Measurements from ENCODE around the gene PGAP6. TPM values are rescaled to one million over a fixed set of nuclear protein-coding genes. Genes with fewer than 3 reads are reported as not detected.
A peak's percentile ranks its signal among the peaks of the same experiment; 100 is the strongest.
"Not testable (repeated sequence)": the region's sequence is repeated elsewhere in the genome, so short reads cannot be mapped to it uniquely, and the experiment has no call there.

The PGAP6 gene
- total and polyA plus RNA-seq, 12 donors, result 18.2 to 66.7 (median 42.3) TPM

DNA sequence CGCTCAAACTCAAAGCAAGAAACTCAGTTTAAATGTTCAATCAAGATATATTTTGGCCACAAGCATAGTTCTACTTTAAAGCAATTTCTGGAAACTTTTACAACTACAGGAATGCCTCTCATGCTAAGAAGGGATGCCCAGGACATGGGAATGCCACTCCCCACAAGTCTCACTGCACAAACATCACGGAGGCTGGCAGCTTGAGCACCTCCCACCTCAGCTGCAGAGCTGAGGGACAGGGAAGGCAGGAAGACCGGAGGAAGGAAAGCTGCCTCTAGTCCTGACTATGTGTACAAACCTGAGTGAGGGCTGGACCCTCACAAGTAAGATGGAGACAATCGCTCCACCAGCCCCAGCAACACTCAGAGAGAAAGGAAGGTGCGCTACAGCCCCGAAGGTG lies 34.6 kb downstream of the PGAP6 start:
- WGBS, 4 donors, result 93 to 99% (median 97%) methylated on average over 4 to 6 of the region's 6 CpGs
- Histone ChIP-seq H3K27me3 (no peaks in the 10 kb centered on the region), H3K4me3 (no peak overlapping the region), H3K27ac (no peak overlapping the region), H3K9me3 (replicated peaks in 1 of 3) (no peaks in the 10 kb centered on the region), H3K36me3 (replicated peaks in 1 of 2) (peaks cover 0 to 10% of the 10 kb centered on the region in 2 donors), H3K4me1 (replicated peaks in 1 of 2) (peaks cover 27 to 35% of the 10 kb centered on the region in 2 donors)
- DNase-seq, result no peak
- intact Hi-C loops (cut with DNase I), result no loop called here
- no peak for TF ChIP-seq CTCF (IDR thresholded peaks at IDR 0.05)
- TF ChIP-seq POLR2A (IDR thresholded peaks at IDR 0.05), result no peak

DNA sequence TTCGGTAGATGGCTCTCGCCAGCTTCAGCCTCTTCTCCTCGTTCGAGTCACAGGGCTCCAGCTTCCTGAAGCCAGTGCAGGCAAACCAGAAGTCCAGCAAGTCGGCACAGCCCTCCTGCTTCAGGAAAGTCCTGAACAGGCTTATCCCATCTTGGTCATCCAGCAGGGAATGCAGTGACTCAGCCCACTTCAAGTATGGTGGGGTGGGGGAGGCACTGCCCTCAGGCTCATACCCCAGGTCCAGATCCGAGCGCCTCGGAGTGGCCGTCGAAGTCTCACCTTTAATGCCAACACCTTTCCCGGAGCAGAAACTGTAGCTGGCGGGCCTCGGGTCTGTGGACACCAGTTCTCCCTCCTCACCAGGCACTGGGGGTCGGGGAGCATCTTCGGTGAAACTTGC lies 35.2 kb downstream of the PGAP6 start:
- intact Hi-C loops (cut with DNase I), result no loop called here

GRCh38 chr16:345772-346171 lies 36.0 kb downstream of the PGAP6 start:
- H3K27ac ChIP-seq, result no peak overlapping the region
- TF ChIP-seq POLR2A (IDR thresholded peaks at IDR 0.05) (no peak), CTCF (IDR thresholded peaks at IDR 0.05) (no peak)
- H3K36me3 ChIP-seq (replicated peaks in 1 of 2), result peaks cover 0 to 10% of the 10 kb centered on the region in 2 donors
- no peak for DNase-seq
- WGBS, 4 donors, result 80 to 92% (median 90%) methylated on average over 11 of the region's 11 CpGs
- H3K4me3 ChIP-seq, result no peak overlapping the region
- no peaks in the 10 kb centered on the region for H3K9me3 ChIP-seq (replicated peaks in 1 of 3)
- peaks cover 18 to 27% of the 10 kb centered on the region in 2 donors for H3K4me1 ChIP-seq (replicated peaks in 1 of 2)
- no peaks in the 10 kb centered on the region for H3K27me3 ChIP-seq
- intact Hi-C loops (cut with DNase I), result no loop called here

More for the DNA sequence above, 35.2 kb downstream of the PGAP6 start:
- H3K27me3 ChIP-seq, result no peaks in the 10 kb centered on the region
- no peak overlapping the region for H3K4me3 ChIP-seq
- WGBS, 4 donors, result 91 to 96% (median 94%) methylated on average over 9 to 15 of the region's 15 CpGs
- H3K36me3 ChIP-seq (replicated peaks in 1 of 2), result peaks cover 0 to 10% of the 10 kb centered on the region in 2 donors
- TF ChIP-seq POLR2A (IDR thresholded peaks at IDR 0.05) (no peak), CTCF (IDR thresholded peaks at IDR 0.05) (no peak)
- no peaks in the 10 kb centered on the region for H3K9me3 ChIP-seq (replicated peaks in 1 of 3)
- H3K27ac ChIP-seq, result no peak overlapping the region
- H3K4me1 ChIP-seq (replicated peaks in 1 of 2), result peaks cover 24 to 33% of the 10 kb centered on the region in 2 donors
- no peak for DNase-seq

- Histone ChIP-seq H3K27ac (no peak overlapping the region), H3K9me3 (replicated peaks in 1 of 3) (no peaks in the 10 kb centered on the region), H3K36me3 (replicated peaks in 1 of 2) (peaks cover 0 to 10% of the 10 kb centered on the region in 2 donors), H3K4me1 (replicated peaks in 1 of 2) (peaks cover 9 to 11% of the 10 kb centered on the region in 2 donors), H3K27me3 (no peaks in the 10 kb centered on the region), H3K4me3 (no peak overlapping the region)
- TF ChIP-seq POLR2A (IDR thresholded peaks at IDR 0.05) (no peak), CTCF (IDR thresholded peaks at IDR 0.05) (no peak)
- WGBS, 4 donors, result 47 to 94% (median 66%) methylated on average over 3 to 18 of the region's 18 CpGs
- peak in 1 of 7 donors; percentile 40 for DNase-seq
- intact Hi-C loops (cut with DNase I), result no loop called here
Observed at GRCh38 chr16:342455-343213, 39.1 kb downstream of the PGAP6 start.

DNA sequence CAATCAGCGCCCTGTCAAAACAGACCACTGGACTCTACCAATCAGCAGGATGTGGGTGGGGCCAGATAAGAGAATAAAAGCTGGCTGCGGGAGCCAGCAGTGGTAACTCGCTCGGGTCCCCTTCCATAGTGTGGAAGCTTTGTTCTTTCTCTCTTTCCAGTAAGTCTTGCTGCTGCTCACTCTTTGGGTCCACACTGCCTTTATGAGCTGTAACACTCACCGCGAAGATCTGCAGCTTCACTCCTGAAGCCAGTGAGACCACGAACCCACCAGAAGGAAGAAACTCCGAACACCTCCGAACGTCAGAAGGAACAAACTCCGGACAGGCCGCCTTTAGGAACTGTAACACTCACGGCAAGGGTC lies 39.8 kb downstream of the PGAP6 start:
- 86 to 98% (median 92%) methylated on average over 12 to 13 of the region's 13 CpGs for WGBS, 4 donors
- H3K36me3 ChIP-seq (replicated peaks in 1 of 2); H3K9me3 ChIP-seq (replicated peaks in 1 of 3); H3K4me3 ChIP-seq; H3K27ac ChIP-seq; DNase-seq; H3K27me3 ChIP-seq; intact Hi-C loops (cut with DNase I): not testable (repeated sequence)
- H3K4me1 ChIP-seq (replicated peaks in 1 of 2), result peaks cover 9 to 11% of the 10 kb centered on the region in 2 donors

DNA sequence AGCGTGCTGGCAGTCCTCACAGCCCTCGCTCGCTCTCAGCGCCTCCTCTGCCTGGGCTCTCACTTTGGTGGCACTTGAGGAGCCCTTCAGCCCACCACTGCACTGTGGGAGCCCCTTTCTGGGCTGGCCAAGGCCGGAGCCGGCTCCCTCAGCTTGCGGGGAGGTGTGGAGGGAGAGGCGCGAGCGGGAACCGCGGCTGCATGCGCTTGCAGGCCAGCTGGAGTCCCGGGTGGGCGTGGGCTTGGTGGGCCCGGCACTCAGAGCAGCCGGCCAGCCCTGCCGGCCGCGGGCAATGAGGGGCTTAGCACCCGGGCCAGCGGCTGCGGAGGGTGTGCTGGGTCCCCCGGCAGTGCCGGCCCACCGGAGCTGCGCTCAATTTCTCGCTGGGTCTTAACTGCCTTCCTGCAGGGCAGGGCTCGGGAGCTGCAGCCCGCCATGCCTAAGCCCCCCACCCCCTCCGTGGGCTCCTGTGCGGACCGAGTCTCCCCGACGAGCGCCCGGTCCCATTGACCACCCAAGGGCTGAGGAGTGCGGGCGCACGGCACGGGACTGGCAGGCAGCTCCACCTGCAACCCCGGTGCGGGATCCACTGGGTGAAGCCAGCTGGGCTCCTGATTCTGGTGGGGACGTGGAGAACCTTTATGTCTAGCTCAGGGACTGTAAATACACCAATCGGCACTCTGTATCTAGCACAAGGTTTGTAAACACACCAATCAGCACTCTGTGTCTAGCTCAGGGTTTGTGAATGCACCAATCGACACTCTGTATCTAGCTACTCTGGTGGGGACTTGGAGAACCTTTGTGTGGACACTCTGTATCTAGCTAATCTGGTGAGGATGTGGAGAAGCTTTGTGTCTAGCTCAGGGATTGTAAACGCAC lies 40.4 kb downstream of the PGAP6 start:
- H3K4me1 ChIP-seq (replicated peaks in 1 of 2), result peaks cover 9 to 11% of the 10 kb centered on the region in 2 donors
- H3K36me3 ChIP-seq (replicated peaks in 1 of 2); H3K27me3 ChIP-seq; intact Hi-C loops (cut with DNase I); DNase-seq; H3K9me3 ChIP-seq (replicated peaks in 1 of 3); H3K27ac ChIP-seq; H3K4me3 ChIP-seq: not testable (repeated sequence)
- 95 to 100% (median 97%) methylated on average over 3 to 47 of the region's 47 CpGs for WGBS, 4 donors

Measured in adrenal gland (tissue), 12 donors.